Measurements from ENCODE around the gene ZNF277.

ZNF277 gene

GRCh38 chr7:112290065-112290464 is 83.6 kb downstream of the ZNF277 start:
- no peaks in the 10 kb centered on the region for H4K20me1 ChIP-seq (ENCODE audit: low read depth, low read length)
- TF ChIP-seq EZH2phosphoT487 (conservative IDR thresholded peaks at IDR 0.05; ENCODE audit: low read length) (no peak), CTCF (IDR thresholded peaks at IDR 0.05; ENCODE audit: insufficient read depth, low read length, poor library complexity, severe bottlenecking) (no peak)
- no peaks in the 10 kb centered on the region for H3K9me2 ChIP-seq (replicated peaks; ENCODE audit: insufficient read depth, low read length)
- H3K9ac ChIP-seq (ENCODE audit: low read length) = no peak overlapping the region
- H3K4me3 ChIP-seq (ENCODE audit: insufficient read depth, low read length, poor library complexity, severe bottlenecking) = no peak overlapping the region
- no peak overlapping the region for H2AFZ ChIP-seq (ENCODE audit: low read depth, low read length, severe bottlenecking)
- no peaks in the 10 kb centered on the region for H3K79me2 ChIP-seq (ENCODE audit: insufficient read depth, low read length)
- no peaks in the 10 kb centered on the region for H3K36me3 ChIP-seq (ENCODE audit: low read length)
- H3K27ac ChIP-seq (ENCODE audit: low read depth, low read length) = no peak overlapping the region
- H3K9me3 ChIP-seq (ENCODE audit: insufficient read depth, low read length) = no peaks in the 10 kb centered on the region
- H3F3A ChIP-seq (ENCODE audit: insufficient read depth) = no peaks in the 10 kb centered on the region
- H3K4me2 ChIP-seq (ENCODE audit: low read depth, low read length, poor library complexity, severe bottlenecking) = no peak overlapping the region
- H3K27me3 ChIP-seq (ENCODE audit: low read length) = no peaks in the 10 kb centered on the region

GRCh38 chr7:112292162-112292561 is 85.7 kb downstream of the ZNF277 start:
- no peak overlapping the region for H3K9ac ChIP-seq (ENCODE audit: low read length)
- H3K27me3 ChIP-seq (ENCODE audit: low read length) = no peaks in the 10 kb centered on the region
- TF ChIP-seq CTCF (IDR thresholded peaks at IDR 0.05; ENCODE audit: insufficient read depth, low read length, poor library complexity, severe bottlenecking) (no peak), EZH2phosphoT487 (conservative IDR thresholded peaks at IDR 0.05; ENCODE audit: low read length) (no peak)
- no peak overlapping the region for H3K27ac ChIP-seq (ENCODE audit: low read depth, low read length)
- H3K9me2 ChIP-seq (replicated peaks; ENCODE audit: insufficient read depth, low read length) = no peaks in the 10 kb centered on the region
- H3K79me2 ChIP-seq (ENCODE audit: insufficient read depth, low read length) = no peaks in the 10 kb centered on the region
- no peaks in the 10 kb centered on the region for H3K36me3 ChIP-seq (ENCODE audit: low read length)
- H3K4me2 ChIP-seq (ENCODE audit: low read depth, low read length, poor library complexity, severe bottlenecking) = no peak overlapping the region
- no peaks in the 10 kb centered on the region for H4K20me1 ChIP-seq (ENCODE audit: low read depth, low read length)
- H3K9me3 ChIP-seq (ENCODE audit: insufficient read depth, low read length) = no peaks in the 10 kb centered on the region
- no peaks in the 10 kb centered on the region for H3F3A ChIP-seq (ENCODE audit: insufficient read depth)
- no peak overlapping the region for H2AFZ ChIP-seq (ENCODE audit: low read depth, low read length, severe bottlenecking)
- H3K4me3 ChIP-seq (ENCODE audit: insufficient read depth, low read length, poor library complexity, severe bottlenecking) = no peak overlapping the region

DNA sequence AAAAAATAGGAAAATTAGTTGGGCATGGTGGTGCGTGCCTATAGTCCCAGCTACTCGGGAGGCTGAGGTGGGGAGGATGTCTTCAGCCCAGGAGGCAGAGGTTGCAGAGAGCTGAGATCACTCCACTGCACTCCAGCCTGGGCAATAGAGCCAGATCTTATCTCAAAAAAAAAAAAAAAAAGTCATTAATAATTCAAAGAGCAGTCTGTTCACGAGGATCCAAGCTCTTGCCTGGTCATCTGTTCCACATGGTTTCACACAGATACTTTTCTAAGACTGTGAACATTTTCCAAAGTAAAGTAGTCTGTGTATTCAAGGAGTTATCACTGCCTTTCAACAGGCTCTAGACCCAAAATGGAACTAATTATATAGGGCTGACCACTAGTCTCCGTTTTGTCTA is 86.9 kb downstream of the ZNF277 start:
- Histone ChIP-seq H4K20me1 (ENCODE audit: low read depth, low read length) (no peaks in the 10 kb centered on the region), H2AFZ (ENCODE audit: low read depth, low read length, severe bottlenecking) (no peak overlapping the region), H3K4me2 (ENCODE audit: low read depth, low read length, poor library complexity, severe bottlenecking) (no peak overlapping the region), H3F3A (ENCODE audit: insufficient read depth) (no peaks in the 10 kb centered on the region), H3K27me3 (ENCODE audit: low read length) (no peaks in the 10 kb centered on the region), H3K4me3 (ENCODE audit: insufficient read depth, low read length, poor library complexity, severe bottlenecking) (no peak overlapping the region), H3K27ac (ENCODE audit: low read depth, low read length) (no peak overlapping the region), H3K9ac (ENCODE audit: low read length) (no peak overlapping the region), H3K9me3 (ENCODE audit: insufficient read depth, low read length) (no peaks in the 10 kb centered on the region), H3K36me3 (ENCODE audit: low read length) (no peaks in the 10 kb centered on the region), H3K9me2 (replicated peaks; ENCODE audit: insufficient read depth, low read length) (no peaks in the 10 kb centered on the region), H3K79me2 (ENCODE audit: insufficient read depth, low read length) (no peaks in the 10 kb centered on the region)
- TF ChIP-seq EZH2phosphoT487 (conservative IDR thresholded peaks at IDR 0.05; ENCODE audit: low read length) = no peak
- no peak for TF ChIP-seq CTCF (IDR thresholded peaks at IDR 0.05; ENCODE audit: insufficient read depth, low read length, poor library complexity, severe bottlenecking)
